Colonic mucosa (tissue), 4 donors: Measurements from ENCODE around the gene CCDC18. TPM values are rescaled to one million over a fixed set of nuclear protein-coding genes. Genes with fewer than 3 reads are reported as not detected.
"Not testable (repeated sequence)": the region's sequence is repeated elsewhere in the genome, so short reads cannot be mapped to it uniquely, and the experiment has no call there.

Source experiments
- DNase-seq: peaks from one replicate; pipeline ENCODE4 v3.0.0-alpha.2; 2020
- H3K27ac ChIP-seq: fragments of 200-600 bp; one replicate; pipeline ENCODE4 v1.8.0; 2021
- H3K27me3 ChIP-seq: fragments of 200-600 bp; one replicate; pipeline ENCODE4 v1.8.0; 2021
- H3K36me3 ChIP-seq: fragments of 200-600 bp; one replicate; pipeline ENCODE4 v1.8.0; 2021
- H3K4me1 ChIP-seq: fragments of 200-600 bp; one replicate; pipeline ENCODE4 v1.8.0; 2021; ENCODE audit warnings: mild to moderate bottlenecking
- H3K4me3 ChIP-seq: fragments of 200-600 bp; one replicate; pipeline ENCODE4 v1.8.0; 2021
- H3K9ac ChIP-seq, 2 donors: one replicate each; pipeline ENCODE4 v1.7.0; 2013; ENCODE audit warnings: control low read depth in 2 of 2, low read depth in 2 of 2, low read length in 2 of 2
- H3K9me3 ChIP-seq: fragments of 200-600 bp; one replicate; pipeline ENCODE4 v1.8.0; 2021
- intact Hi-C: fragments of 100-400 bp; cut with DNase I; formaldehyde crosslinking; loops from one replicate; pipeline ENCODE4 v1.14.1; 2022
- total RNA-seq, 2 donors: library from RNA; stranded (reverse); fragmentation: NEBNext Ultra II Directional in 1 of 2; extraction: Animal tissue kit (Norgen Biotek cat#: 25700) in 1 of 2; gene quantifications; one replicate each; pipeline ENCODE4 v1.2.1, GENCODE V29; 2021
- TF ChIP-seq, protein P1 (sequence below): fragments of 200-600 bp; IDR thresholded peaks from one replicate; pipeline ENCODE4 v1.8.0; 2022; ENCODE audit warnings: antibody characterized with exemption, mild to moderate bottlenecking
- donor health status: healthy.
- donor health status: DM: no; HTN: no; CAD: no.
- donor health status: DM: no; HTN: no; CAD: no.

CCDC18 gene
- total RNA-seq, 2 donors from 2014 or later, result 4.2 to 7.6 TPM

DNA sequence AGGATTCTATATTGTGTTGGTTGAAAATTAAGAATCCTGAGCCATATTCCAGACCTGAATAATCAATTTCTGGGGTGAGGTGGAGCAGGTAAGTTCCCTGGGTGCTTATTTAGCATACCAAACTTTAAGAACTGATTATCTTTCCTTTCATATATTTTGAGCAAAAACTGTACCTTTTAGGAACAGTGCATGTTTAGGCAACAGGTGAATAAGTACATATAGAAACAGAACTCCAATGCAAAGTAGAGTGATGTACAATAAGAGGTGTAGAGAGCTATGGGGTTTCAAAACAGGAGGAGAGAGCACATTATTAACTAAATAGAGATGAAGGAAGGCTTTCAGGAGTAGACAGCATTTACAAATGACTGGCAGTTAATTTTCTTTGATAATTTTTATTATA is 29.1 kb upstream of the CCDC18 start:
- Histone ChIP-seq H3K9ac (no peak overlapping the region), H3K27me3 (no peaks in the 10 kb centered on the region), H3K36me3 (no peaks in the 10 kb centered on the region), H3K9me3 (no peaks in the 10 kb centered on the region), H3K4me3 (no peak overlapping the region), H3K27ac (no peak overlapping the region), H3K4me1 (no peaks in the 10 kb centered on the region)
- no peak for DNase-seq
- intact Hi-C loops, result no loop called here
- TF ChIP-seq, protein P1, sequence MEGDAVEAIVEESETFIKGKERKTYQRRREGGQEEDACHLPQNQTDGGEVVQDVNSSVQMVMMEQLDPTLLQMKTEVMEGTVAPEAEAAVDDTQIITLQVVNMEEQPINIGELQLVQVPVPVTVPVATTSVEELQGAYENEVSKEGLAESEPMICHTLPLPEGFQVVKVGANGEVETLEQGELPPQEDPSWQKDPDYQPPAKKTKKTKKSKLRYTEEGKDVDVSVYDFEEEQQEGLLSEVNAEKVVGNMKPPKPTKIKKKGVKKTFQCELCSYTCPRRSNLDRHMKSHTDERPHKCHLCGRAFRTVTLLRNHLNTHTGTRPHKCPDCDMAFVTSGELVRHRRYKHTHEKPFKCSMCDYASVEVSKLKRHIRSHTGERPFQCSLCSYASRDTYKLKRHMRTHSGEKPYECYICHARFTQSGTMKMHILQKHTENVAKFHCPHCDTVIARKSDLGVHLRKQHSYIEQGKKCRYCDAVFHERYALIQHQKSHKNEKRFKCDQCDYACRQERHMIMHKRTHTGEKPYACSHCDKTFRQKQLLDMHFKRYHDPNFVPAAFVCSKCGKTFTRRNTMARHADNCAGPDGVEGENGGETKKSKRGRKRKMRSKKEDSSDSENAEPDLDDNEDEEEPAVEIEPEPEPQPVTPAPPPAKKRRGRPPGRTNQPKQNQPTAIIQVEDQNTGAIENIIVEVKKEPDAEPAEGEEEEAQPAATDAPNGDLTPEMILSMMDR, result no peak

DNA sequence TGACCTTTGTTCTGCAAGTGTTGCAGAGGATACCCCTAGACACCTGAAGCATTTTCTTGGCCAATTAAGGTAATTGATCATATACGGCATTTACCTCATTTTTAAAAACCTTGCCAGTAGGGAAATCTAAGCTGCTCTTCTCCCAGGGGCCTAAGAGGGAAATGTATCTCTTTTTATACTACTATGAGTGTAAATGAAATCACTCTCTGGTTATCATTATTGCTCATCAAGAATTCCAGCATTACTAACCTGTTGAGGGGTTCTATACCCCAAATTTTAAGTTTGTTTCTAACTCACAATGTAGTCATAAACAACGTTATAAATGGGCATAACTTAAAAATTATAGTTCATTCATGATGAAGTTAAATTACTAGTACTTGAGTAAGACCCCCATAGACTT is 27.7 kb upstream of the CCDC18 start:
- Histone ChIP-seq H3K9me3 (no peaks in the 10 kb centered on the region), H3K36me3 (no peaks in the 10 kb centered on the region), H3K27me3 (no peaks in the 10 kb centered on the region), H3K4me3 (no peak overlapping the region), H3K4me1 (no peaks in the 10 kb centered on the region), H3K27ac (no peak overlapping the region), H3K9ac (no peak overlapping the region)
- intact Hi-C loops, result no loop called here
- TF ChIP-seq, protein P1, result no peak
- DNase-seq, result no peak

- H3K36me3 ChIP-seq, result no peaks in the 10 kb centered on the region
- no peaks in the 10 kb centered on the region for H3K9me3 ChIP-seq
- no peak for DNase-seq
- TF ChIP-seq, protein P1, result no peak
- H3K27me3 ChIP-seq, result no peaks in the 10 kb centered on the region
- intact Hi-C loops, result no loop called here
- no peak overlapping the region for H3K4me3 ChIP-seq
- no peak overlapping the region for H3K9ac ChIP-seq
- H3K27ac ChIP-seq, result no peak overlapping the region
- peaks cover 6% of the 10 kb centered on the region for H3K4me1 ChIP-seq
Measured at GRCh38 chr1:93154898-93155297, 25.6 kb upstream of the CCDC18 start.

- TF ChIP-seq, protein P1, result no peak
- H3K4me3 ChIP-seq, result no peak overlapping the region
- H3K9me3 ChIP-seq, result no peaks in the 10 kb centered on the region
- no peaks in the 10 kb centered on the region for H3K36me3 ChIP-seq
- no peak overlapping the region for H3K9ac ChIP-seq
- no peaks in the 10 kb centered on the region for H3K27me3 ChIP-seq
- H3K27ac ChIP-seq, result no peak overlapping the region
- intact Hi-C loops, result no loop called here
- no peak for DNase-seq
- peaks cover 7% of the 10 kb centered on the region for H3K4me1 ChIP-seq
Measured at GRCh38 chr1:93155335-93155734, 25.2 kb upstream of the CCDC18 start.

GRCh38 chr1:93159337-93159736 is 21.2 kb upstream of the CCDC18 start:
- H3K36me3 ChIP-seq, result no peaks in the 10 kb centered on the region
- no peaks in the 10 kb centered on the region for H3K9me3 ChIP-seq
- intact Hi-C loops, result no loop called here
- H3K27me3 ChIP-seq, result no peaks in the 10 kb centered on the region
- H3K4me3 ChIP-seq, result no peak overlapping the region
- no peak for DNase-seq
- H3K4me1 ChIP-seq, result peaks cover 7% of the 10 kb centered on the region
- TF ChIP-seq, protein P1, result no peak
- H3K9ac ChIP-seq, result no peak overlapping the region
- H3K27ac ChIP-seq, result peak overlapping the region; percentile 42

DNA sequence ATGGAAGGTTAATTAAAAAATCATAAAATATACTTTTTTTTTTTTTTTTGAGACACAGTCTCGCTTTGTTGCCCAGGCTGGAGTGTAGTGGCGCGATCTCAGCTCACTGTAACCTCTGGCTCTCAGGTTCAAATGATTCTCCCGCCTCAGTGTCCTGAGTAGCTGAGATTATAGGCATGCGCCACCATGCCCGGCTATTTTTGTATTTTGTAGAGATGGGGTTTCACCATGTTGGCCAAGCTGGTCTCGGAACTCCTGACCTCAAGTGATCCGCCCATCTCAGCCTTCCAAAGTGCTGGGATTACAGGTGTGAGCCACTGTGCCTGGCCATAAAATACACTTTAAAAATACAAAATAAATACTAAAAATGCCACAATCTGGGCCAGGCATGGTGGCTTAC is 17.2 kb upstream of the CCDC18 start:
- H3K4me3 ChIP-seq, H3K36me3 ChIP-seq, intact Hi-C loops, H3K9ac ChIP-seq, DNase-seq, H3K4me1 ChIP-seq, H3K9me3 ChIP-seq, H3K27ac ChIP-seq, H3K27me3 ChIP-seq: not testable (repeated sequence)
